ENCODE measurements around the gene GOLT1A. TPM values are rescaled to one million over a fixed set of nuclear protein-coding genes. Genes with fewer than 3 reads are reported as not detected.

Gene GOLT1A
- total RNA-seq, 2 donors from 2014 or later, result 6.7 to 13.6 TPM

- intact Hi-C loops (cut with DNase I), result no loop called here
- Histone ChIP-seq H3K27me3 (no peaks in the 10 kb centered on the region), H3K9me3 (no peaks in the 10 kb centered on the region), H3K36me3 (no peaks in the 10 kb centered on the region), H3K4me1 (no peaks in the 10 kb centered on the region), H3K9ac (ENCODE audit: low read depth in 2 of 2, low read length in 2 of 2) (no peak overlapping the region), H3K27ac (no peak overlapping the region), H3K4me3 (no peak overlapping the region)
- TF ChIP-seq, protein P1, sequence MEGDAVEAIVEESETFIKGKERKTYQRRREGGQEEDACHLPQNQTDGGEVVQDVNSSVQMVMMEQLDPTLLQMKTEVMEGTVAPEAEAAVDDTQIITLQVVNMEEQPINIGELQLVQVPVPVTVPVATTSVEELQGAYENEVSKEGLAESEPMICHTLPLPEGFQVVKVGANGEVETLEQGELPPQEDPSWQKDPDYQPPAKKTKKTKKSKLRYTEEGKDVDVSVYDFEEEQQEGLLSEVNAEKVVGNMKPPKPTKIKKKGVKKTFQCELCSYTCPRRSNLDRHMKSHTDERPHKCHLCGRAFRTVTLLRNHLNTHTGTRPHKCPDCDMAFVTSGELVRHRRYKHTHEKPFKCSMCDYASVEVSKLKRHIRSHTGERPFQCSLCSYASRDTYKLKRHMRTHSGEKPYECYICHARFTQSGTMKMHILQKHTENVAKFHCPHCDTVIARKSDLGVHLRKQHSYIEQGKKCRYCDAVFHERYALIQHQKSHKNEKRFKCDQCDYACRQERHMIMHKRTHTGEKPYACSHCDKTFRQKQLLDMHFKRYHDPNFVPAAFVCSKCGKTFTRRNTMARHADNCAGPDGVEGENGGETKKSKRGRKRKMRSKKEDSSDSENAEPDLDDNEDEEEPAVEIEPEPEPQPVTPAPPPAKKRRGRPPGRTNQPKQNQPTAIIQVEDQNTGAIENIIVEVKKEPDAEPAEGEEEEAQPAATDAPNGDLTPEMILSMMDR (IDR thresholded peaks at IDR 0.05), result no peak
- no peak for DNase-seq
These were observed 24.7 kb downstream of the GOLT1A start for GRCh38 chr1:204188959-204189639.

DNA sequence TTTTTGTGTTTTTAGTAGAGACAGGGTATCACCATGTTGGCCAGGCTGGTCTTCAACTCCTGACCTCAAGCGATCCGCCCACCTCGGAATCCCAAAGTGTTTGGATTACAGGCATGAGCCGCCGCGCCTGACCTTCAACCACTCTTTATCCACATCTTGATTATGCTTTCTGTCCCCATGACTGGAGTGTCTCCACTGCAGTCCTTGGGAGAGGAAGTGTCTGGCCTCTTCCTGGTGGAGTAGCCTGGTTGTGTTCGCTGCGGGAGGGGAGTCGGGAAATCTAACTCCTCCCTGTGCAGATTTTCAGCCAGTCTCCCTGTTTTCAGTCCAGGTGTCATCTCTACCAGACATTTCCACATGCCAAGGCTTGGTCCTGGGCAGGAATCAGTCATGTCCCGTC lies 27.2 kb downstream of the GOLT1A start:
- no peak for DNase-seq
- H3K27ac ChIP-seq, result no peak overlapping the region
- H3K4me1 ChIP-seq, result no peaks in the 10 kb centered on the region
- no peak overlapping the region for H3K4me3 ChIP-seq
- intact Hi-C loops (cut with DNase I), result no loop called here
- TF ChIP-seq, protein P1 (IDR thresholded peaks at IDR 0.05), result no peak
- no peaks in the 10 kb centered on the region for H3K27me3 ChIP-seq
- H3K9me3 ChIP-seq, result no peaks in the 10 kb centered on the region
- H3K36me3 ChIP-seq, result no peaks in the 10 kb centered on the region
- H3K9ac ChIP-seq (ENCODE audit: low read depth in 2 of 2, low read length in 2 of 2), result no peak overlapping the region

DNA sequence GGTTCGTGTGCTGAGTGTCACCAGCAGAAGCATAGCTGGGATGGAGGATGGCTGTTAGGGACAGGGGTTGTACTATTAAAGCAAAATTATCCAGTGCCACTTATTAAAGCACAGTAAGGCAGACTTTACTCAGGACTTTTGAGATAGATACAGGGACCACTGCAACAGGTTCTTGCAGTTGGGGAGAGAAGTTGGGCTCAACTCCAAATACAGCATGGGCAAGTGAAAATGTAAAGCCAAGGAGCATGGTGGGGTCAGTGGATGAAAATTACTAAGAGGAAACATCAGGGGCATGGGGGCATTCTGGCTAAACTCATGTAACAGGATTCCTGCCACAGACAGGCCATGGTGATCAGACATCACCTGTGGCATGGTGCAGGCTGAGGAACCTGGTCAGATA lies 32.7 kb downstream of the GOLT1A start:
- TF ChIP-seq, protein P1 (IDR thresholded peaks at IDR 0.05), result no peak
- H3K9ac ChIP-seq (ENCODE audit: low read depth in 2 of 2, low read length in 2 of 2), result no peak overlapping the region
- no peak for DNase-seq
- no peaks in the 10 kb centered on the region for H3K4me1 ChIP-seq
- no peaks in the 10 kb centered on the region for H3K36me3 ChIP-seq
- no peak overlapping the region for H3K4me3 ChIP-seq
- no peaks in the 10 kb centered on the region for H3K9me3 ChIP-seq
- no peaks in the 10 kb centered on the region for H3K27me3 ChIP-seq
- intact Hi-C loops (cut with DNase I), result no loop called here
- no peak overlapping the region for H3K27ac ChIP-seq

DNA sequence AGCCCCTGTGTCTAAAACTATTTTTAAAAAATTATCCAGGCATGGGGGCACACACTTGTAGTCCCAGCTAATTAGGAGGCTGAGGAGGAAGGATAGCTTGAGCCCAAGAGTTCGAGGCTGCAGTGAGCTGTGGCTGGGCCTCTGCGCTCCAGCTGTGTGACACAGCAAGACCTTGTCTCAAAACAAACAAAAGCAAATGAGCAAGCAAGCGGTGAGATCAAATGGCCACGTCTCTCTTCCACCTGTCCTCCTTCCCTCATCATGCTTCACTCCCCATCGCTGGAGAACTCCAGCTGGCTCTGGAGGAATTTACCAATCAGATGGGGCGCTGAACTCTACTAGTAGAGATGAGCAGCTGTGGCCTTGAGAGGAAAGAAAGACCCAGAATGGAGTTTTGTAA lies 33.7 kb downstream of the GOLT1A start:
- DNase-seq, result no peak
- intact Hi-C loops (cut with DNase I), result no loop called here
- Histone ChIP-seq H3K4me1 (no peaks in the 10 kb centered on the region), H3K27ac (no peak overlapping the region), H3K27me3 (no peaks in the 10 kb centered on the region), H3K9me3 (no peaks in the 10 kb centered on the region), H3K9ac (ENCODE audit: low read depth in 2 of 2, low read length in 2 of 2) (no peak overlapping the region), H3K4me3 (no peak overlapping the region), H3K36me3 (no peaks in the 10 kb centered on the region)
- TF ChIP-seq, protein P1 (IDR thresholded peaks at IDR 0.05), result no peak

DNA sequence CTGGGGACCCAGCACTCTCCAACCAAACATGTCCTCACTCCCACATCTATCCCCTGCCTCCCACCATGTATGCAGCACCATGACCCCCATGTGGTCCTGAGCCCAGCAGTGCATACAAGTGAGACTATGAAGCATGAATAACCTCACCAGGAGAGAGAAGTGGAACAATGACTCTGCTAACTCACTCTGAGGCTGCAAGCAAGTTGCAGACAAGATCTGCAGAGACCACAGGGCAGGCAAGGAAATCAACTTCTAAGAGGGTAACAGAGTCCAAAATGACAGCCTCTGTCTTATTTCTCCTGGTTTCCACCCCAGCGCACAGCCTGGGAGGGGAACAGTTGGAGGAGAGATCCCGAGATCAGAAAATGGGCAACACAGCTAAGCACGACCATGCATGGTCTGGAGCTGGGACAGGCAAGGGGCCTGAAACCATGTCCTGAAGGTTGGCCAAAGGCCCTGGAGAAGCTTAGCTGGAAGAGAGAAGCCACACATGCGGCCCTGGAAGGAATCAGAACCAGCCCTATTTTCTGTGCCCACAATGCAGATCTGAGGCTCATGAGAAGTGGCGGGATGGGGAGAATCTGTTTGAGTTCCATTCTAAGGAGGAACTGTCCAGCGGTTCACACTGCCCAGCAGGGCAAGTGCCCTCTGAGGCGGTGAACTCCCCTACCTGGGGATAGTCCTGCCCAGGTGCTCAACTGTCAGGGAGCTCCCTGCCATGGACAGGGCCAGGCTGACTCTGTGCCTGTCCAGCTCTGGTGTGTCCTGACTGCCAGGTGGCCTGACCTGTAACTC lies 35.1 kb downstream of the GOLT1A start:
- intact Hi-C loops (cut with DNase I), result no loop called here
- Histone ChIP-seq H3K4me1 (no peaks in the 10 kb centered on the region), H3K27me3 (no peaks in the 10 kb centered on the region), H3K36me3 (no peaks in the 10 kb centered on the region), H3K4me3 (no peak overlapping the region), H3K9me3 (no peaks in the 10 kb centered on the region), H3K27ac (no peak overlapping the region), H3K9ac (ENCODE audit: low read depth in 2 of 2, low read length in 2 of 2) (no peak overlapping the region)
- TF ChIP-seq, protein P1 (IDR thresholded peaks at IDR 0.05), result no peak
- DNase-seq, result no peak

Data from colonic mucosa (tissue), 4 donors.